Ectodermal cell (in vitro differentiated cells): Measurements from ENCODE around the gene CMSS1.

Experiments used
- H3K27ac ChIP-seq: 2 replicates; pipeline ENCODE4 v1.7.0; 2013; ENCODE audit warnings: mild to moderate bottlenecking, low read depth, low read length; ENCODE audit not compliant: insufficient read depth, poor library complexity, severe bottlenecking
- H3K27me3 ChIP-seq: 2 replicates; pipeline ENCODE4 v1.7.0; 2013; ENCODE audit warnings: mild to moderate bottlenecking, low read length; ENCODE audit not compliant: insufficient read depth, control insufficient read depth, poor library complexity, severe bottlenecking
- H3K36me3 ChIP-seq: one replicate; pipeline ENCODE4 v1.7.0; 2013; ENCODE audit warnings: low read length; ENCODE audit not compliant: control insufficient read depth, insufficient read depth
- H3K4me1 ChIP-seq: one replicate; pipeline ENCODE4 v1.7.0; 2013; ENCODE audit warnings: low read length; ENCODE audit not compliant: control insufficient read depth, insufficient read depth
- H3K4me3 ChIP-seq: 2 replicates; pipeline ENCODE4 v1.7.0; 2013; ENCODE audit warnings: low read depth, low read length, control low read depth; ENCODE audit not compliant: insufficient read depth
- H3K9me3 ChIP-seq: 2 replicates; pipeline ENCODE4 v1.7.0; 2013; ENCODE audit warnings: mild to moderate bottlenecking, low read length, moderate library complexity; ENCODE audit not compliant: control insufficient read depth
- WGBS, 2 experiments: methylation state at CpG; one replicate each; pipeline ENCODE4 v1.1.7; 2013; ENCODE audit warnings: missing lambda C conversion rate in 2 of 2; 5-methylcytosine and 5-hydroxymethylcytosine counted together

The CMSS1 gene

DNA sequence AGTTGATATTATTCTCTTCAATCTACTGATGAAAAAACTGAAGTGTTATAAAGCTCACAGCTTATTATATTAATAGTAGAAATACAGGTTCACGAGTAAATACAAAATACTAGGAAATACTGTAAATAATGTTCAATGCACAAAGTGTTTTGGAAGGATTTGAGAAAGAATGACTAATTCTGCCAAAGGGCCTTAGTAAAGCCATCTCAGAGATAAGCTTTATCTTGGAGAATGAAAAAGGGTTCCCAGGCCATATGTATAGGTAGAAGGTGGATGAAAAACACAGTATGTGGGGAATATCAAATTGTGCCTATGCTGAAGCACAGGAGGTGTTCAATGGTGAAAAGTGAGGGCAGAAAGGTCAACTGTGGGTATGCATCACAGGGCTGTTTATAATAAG lies 123.5 kb downstream of the CMSS1 start:
- Histone ChIP-seq H3K4me1 (peaks cover 12% of the 10 kb centered on the region), H3K36me3 (no peaks in the 10 kb centered on the region), H3K4me3 (no peak overlapping the region), H3K9me3 (no peaks in the 10 kb centered on the region), H3K27ac (no peak overlapping the region), H3K27me3 (no peaks in the 10 kb centered on the region)
- WGBS, 2 experiments, result 100% methylated on average over 1 of the region's 1 CpG; no CpG with 5 or more reads in 1 of the 2 experiments

DNA sequence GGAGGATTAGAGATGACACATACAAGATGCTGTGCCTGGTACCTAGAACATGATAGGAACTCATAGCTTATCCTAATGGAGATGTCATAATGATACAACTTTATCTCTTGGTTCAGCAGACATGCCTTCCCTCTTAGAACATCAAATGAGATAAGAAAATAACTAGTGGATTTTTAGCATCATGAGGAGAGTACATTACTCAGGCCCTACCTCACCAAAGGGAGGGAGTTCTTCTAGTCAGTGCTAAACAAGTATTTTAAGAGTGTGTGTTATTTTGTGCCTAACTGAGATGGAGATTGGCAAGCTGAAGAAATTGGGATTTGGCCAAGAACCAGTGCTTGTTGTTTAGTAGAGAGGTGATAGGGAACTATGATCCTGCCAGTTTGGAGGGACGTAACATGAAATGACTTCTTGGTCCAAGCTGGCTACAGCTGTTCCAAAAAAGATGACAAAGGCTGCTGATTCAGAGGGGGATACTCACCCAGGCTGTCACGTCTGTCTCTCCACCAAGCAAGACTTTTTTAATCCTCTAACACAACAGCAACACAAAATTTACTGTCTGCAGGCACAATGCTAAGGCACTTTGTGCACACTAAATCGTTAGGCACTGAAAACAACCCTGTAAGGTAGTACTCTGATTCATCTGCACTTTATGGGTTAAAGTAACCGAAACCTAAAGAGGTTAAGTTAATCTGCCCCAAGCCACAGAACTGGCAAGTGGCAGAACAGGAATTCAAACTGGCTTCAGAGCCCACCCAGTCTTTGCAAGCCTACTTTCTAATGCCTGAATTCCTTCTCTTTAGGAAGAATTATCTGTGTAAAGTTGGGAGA lies 126.5 kb downstream of the CMSS1 start:
- Histone ChIP-seq H3K4me3 (no peak overlapping the region), H3K9me3 (no peaks in the 10 kb centered on the region), H3K27ac (no peak overlapping the region), H3K27me3 (no peaks in the 10 kb centered on the region), H3K4me1 (peaks cover 12% of the 10 kb centered on the region), H3K36me3 (no peaks in the 10 kb centered on the region)
- 84 to 87% methylated on average over 4 of the region's 4 CpGs for WGBS, 2 experiments

DNA sequence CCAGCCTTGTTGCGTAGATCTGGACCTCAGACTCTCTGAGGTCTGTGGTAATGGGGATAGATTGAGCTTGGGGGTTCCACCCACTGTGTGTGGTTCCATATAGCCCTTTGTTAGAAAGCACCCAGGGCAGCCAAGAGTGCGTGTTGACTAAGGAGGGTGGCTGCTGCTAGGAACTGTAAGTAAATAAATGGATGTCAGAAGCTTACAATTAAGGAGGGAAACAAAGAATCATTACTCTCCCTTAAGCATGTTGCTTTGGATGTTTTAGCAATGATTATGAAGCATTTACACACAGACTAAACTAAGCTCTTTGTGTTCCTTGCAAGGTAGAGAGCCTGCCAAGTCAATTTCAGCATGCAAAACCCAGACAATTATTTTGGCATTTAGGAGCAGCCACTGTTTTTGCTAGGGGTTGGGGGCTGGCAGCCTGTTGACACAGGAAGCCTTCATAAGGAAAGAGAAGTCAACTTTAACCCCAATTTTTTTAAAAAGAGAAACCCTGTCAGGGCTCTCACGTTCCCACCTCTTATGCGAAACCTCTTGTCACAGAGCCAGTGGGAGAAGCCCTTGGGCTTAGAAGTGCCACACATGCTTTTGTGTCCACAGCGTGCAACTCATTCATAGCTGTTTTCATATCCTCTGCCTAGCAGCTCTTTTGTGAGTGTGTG lies 127.8 kb downstream of the CMSS1 start:
- 76 to 78% methylated on average over 5 of the region's 5 CpGs for WGBS, 2 experiments

DNA sequence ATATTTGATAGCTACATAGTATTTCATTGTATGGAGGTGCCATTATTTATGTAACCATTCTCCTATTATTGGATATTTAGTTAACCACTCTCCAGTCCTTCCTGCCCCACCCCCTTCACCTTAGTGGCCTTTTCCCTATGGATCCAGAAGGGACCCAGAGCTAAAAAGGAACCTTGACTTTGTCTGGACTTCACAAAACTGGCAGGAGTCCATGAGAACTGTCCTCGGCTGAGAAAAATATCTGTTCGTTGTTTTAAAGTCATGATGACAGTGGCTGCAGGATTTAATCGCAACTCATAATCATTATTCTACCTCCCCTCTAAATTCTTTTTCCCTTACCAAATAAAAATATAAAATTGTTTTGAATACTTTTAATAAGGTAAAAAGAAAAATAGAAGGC lies 129.7 kb downstream of the CMSS1 start:
- WGBS, 2 experiments, result 96% methylated on average over 2 to 3 of the region's 3 CpGs
- no peak overlapping the region for H3K27ac ChIP-seq

More for the DNA sequence above, 127.8 kb downstream of the CMSS1 start:
- H3K27me3 ChIP-seq, result no peaks in the 10 kb centered on the region
- H3K9me3 ChIP-seq, result no peaks in the 10 kb centered on the region
- peaks cover 12% of the 10 kb centered on the region for H3K4me1 ChIP-seq
- no peak overlapping the region for H3K27ac ChIP-seq
- no peaks in the 10 kb centered on the region for H3K36me3 ChIP-seq
- no peak overlapping the region for H3K4me3 ChIP-seq

DNA sequence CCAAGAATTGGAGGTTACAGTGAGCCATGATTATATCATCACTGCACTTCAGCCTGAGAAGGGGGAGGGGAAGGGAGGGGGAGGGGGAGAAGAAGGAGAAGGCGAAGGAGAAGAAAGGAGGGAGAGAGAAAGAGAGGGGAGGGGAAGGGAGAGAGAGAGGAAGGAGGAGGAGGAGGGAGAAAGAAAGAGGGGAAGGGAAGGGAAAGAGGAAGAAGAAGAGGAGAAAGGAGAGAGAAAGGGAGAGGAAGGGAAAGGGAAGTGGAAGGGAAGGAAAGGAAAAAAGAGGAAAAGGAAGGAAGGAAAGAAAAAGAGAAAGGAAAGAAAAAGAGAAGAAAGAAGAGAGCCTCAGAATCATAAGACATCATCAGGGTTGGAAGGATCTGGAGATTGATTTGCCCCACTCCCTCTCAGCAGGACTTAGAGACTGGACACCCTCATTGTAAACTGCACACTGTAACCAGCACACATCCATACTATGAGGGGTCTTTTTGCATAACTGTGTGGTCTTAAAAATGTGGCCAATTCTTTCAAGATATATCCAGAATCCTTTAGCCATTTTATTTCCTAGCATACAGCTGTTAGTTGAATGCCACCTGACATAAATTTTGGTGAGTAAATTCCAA lies 130.9 kb downstream of the CMSS1 start:
- H3K9me3 ChIP-seq, result no peaks in the 10 kb centered on the region
- H3K4me1 ChIP-seq, result peaks cover 12% of the 10 kb centered on the region
- H3K36me3 ChIP-seq, result no peaks in the 10 kb centered on the region
- H3K27me3 ChIP-seq, result no peaks in the 10 kb centered on the region
- WGBS, 2 experiments, result 63 to 73% methylated on average over 1 of the region's 1 CpG
- no peak overlapping the region for H3K4me3 ChIP-seq
- H3K27ac ChIP-seq, result no peak overlapping the region

More for the DNA sequence above, 129.7 kb downstream of the CMSS1 start:
- Histone ChIP-seq H3K27me3 (no peaks in the 10 kb centered on the region), H3K4me3 (no peak overlapping the region), H3K4me1 (peaks cover 12% of the 10 kb centered on the region), H3K9me3 (no peaks in the 10 kb centered on the region), H3K36me3 (no peaks in the 10 kb centered on the region)

DNA sequence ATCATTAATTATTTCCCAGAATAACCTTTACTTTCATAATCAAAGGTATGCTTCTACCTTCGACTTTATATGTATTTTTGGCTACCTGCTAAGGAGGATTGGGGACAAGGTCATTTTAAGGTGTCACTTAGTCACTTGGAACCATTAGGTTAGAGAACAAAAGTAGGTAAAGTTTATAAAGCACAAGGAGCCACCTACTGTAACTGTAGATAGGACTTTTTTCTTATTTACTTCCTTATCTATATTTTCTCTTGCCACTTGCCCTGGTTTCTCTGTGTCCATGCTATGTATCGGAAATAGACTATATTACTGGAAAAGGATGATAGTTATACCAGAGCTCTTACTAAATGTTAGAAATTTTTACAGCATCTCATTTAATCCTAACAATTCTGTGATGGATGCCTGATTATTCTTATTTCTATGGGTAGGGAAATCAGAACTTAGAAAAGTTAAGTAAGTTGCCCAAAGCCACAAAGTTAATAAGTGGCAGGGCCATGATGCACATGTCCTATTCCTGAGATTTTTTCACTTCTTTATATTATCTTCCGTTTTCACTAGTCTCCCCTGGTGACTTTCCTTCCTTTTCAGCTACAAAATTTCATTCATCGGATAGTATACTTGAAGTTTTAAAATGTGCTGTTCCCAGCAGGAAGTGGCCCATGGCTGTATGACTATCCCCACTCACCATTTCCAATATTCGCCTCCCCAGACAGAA lies 132.5 kb downstream of the CMSS1 start:
- H3K4me3 ChIP-seq, result no peak overlapping the region
- no peaks in the 10 kb centered on the region for H3K27me3 ChIP-seq
- 98 to 100% methylated on average over 4 of the region's 5 CpGs for WGBS, 2 experiments
- H3K9me3 ChIP-seq, result no peaks in the 10 kb centered on the region
- no peak overlapping the region for H3K27ac ChIP-seq
- peaks cover 6% of the 10 kb centered on the region for H3K4me1 ChIP-seq
- no peaks in the 10 kb centered on the region for H3K36me3 ChIP-seq

DNA sequence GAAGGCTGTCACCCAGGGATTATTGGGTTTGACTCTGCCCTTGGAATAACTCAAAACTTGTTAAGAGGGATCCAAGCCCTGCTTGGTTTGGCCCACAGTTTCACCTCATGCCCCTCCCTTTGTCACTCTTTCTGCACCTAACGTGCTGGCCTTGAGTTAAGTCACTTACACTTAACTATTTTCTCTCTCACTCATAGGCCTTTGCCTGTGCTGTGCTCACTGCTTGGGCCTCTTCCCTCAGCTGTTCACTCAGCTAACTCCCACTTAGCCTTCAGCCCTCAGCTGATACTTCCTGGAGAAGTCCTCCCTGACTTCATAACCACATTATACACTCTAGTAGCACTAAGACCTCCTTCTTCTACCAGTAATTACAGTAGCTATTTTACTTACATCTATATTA lies 133.3 kb downstream of the CMSS1 start:
- Histone ChIP-seq H3K36me3 (no peaks in the 10 kb centered on the region), H3K9me3 (no peaks in the 10 kb centered on the region), H3K4me1 (no peaks in the 10 kb centered on the region), H3K4me3 (no peak overlapping the region), H3K27ac (no peak overlapping the region), H3K27me3 (no peaks in the 10 kb centered on the region)
- WGBS, 2 experiments, result 67 to 78% methylated on average over 1 of the region's 1 CpG

DNA sequence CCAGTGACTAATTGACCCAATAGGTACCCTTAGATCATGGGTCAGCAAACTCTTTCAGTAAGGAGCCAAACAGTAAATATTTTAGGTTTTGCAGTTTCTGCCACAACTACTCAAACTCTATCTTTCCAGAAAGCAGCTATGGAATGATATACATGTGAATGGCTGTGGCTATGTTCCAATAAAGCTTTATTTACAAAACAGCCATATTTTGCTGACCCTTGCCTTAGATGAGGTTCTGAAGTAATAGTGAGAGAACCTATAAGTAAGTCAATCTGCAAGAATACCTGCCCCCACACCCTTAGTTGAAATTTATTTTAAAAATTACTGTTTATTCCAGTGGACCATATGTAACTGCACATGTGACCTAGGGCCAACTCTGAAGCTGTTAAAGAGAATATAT lies 134.0 kb downstream of the CMSS1 start:
- Histone ChIP-seq H3K4me1 (no peaks in the 10 kb centered on the region), H3K36me3 (no peaks in the 10 kb centered on the region), H3K9me3 (no peaks in the 10 kb centered on the region), H3K27ac (no peak overlapping the region), H3K4me3 (no peak overlapping the region), H3K27me3 (no peaks in the 10 kb centered on the region)

DNA sequence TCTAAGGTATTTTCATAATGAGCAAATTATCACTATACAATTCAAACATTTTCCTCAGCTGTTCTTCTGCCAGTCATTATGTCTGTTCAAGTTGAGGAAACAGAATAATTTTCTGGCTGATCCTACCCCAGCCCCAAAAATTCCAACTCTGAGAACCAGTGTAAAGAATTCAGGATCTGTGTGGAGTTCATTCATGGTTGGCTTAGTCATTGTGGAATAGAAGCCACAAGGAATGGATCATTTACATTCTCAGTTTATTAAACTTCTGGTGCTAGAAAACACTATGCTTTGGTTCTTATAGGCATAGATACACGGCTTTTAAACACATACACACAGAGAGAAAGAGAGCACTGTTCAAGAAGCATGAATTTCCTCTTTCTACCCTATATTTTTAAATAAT lies 134.6 kb downstream of the CMSS1 start:
- 100% methylated on average over 1 of the region's 1 CpG for whole genome bisulfite sequencing, 2 experiments
- no peaks in the 10 kb centered on the region for H3K4me1 ChIP-seq
- H3K36me3 ChIP-seq, result no peaks in the 10 kb centered on the region
- no peaks in the 10 kb centered on the region for H3K9me3 ChIP-seq
- H3K27me3 ChIP-seq, result no peaks in the 10 kb centered on the region
- H3K4me3 ChIP-seq, result no peak overlapping the region
- H3K27ac ChIP-seq, result no peak overlapping the region

DNA sequence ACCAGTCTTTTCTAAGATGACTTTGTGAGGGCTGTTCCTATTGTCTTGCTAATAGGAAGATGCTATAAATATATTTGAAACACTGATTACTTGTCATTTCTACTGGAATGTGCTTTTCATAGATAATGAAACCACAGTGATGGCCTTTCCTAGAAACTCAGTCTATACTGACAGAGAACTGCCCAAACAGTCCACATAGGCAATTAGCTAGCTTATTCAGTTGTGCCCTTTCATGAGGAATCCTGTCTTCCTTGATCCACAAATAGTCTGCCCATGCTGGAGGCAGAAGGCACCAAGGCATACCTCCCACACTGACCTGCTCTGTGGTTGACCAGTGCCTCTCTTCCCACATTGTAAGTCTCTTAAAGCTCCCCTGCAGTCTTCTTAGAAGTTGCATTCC lies 135.9 kb downstream of the CMSS1 start:
- Histone ChIP-seq H3K4me3 (no peak overlapping the region), H3K27ac (no peak overlapping the region), H3K4me1 (no peaks in the 10 kb centered on the region), H3K36me3 (no peaks in the 10 kb centered on the region), H3K27me3 (no peaks in the 10 kb centered on the region), H3K9me3 (no peaks in the 10 kb centered on the region)
